Left lobe of liver (tissue), 2 donors: ENCODE results near the gene KCNT1. TPM values are rescaled to one million over a fixed set of nuclear protein-coding genes. Genes with fewer than 3 reads are reported as not detected.
"Not testable (repeated sequence)": the region's sequence is repeated elsewhere in the genome, so short reads cannot be mapped to it uniquely, and the experiment has no call there.

Source experiments
- ATAC-seq: fragments of 200-7000 bp; cut with Tn5 transposase; one replicate; pipeline ENCODE4 v1.9.1; 2020; ENCODE audit warnings: mild to moderate bottlenecking, moderate library complexity
- DNase-seq: peaks from one replicate; pipeline ENCODE4 v3.0.0-alpha.2; 2020; ENCODE audit warnings: low spot score
- total RNA-seq: library from RNA; stranded (reverse); gene quantifications from one replicate; pipeline ENCODE4 v1.2.1, GENCODE V29; 2021
- donor health status: DM: no; HTN: no; CAD: no; lungs with moderate emphysema.
- donor health status: DM: no; HTN: yes; CAD: no.

The KCNT1 gene
- not detected for total RNA-seq

GRCh38 chr9:135701959-135702721 lies at the start of gene KCNT1:
TSS of gene KCNT1 (plus strand) at chr9:135702185. CDS start at chr9:135702259, 74 bp downstream.
- no peak for DNase-seq
- peak; percentile 78 for ATAC-seq

DNA sequence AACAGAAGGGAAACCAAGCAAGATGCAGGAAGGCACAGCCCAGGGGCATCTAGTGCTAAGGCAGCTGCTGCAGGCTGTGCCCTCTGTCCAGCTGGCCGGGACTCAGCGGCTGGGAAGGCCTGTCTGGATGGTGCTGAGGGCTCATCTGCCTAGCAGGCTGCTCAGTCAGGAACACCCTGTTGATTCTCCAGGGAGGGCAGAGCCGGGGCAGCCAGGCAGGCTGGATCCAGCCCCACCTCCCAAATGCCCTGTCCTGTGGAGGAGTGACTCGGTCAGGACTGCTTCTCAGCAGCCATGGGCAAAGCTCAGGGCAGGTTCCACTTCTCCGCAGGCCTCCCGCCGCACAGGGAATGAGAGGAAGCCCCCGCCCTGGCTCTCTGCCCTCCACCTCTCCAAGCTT lies 46.7 kb upstream of the KCNT1 start:
- no peak for ATAC-seq
- no peak for DNase-seq

GRCh38 chr9:135657416-135657815 lies 44.6 kb upstream of the KCNT1 start:
- DNase-seq: no peak
- ATAC-seq: no peak

GRCh38 chr9:135659252-135659651 lies 42.7 kb upstream of the KCNT1 start:
- ATAC-seq: no peak
- DNase-seq: no peak

DNA sequence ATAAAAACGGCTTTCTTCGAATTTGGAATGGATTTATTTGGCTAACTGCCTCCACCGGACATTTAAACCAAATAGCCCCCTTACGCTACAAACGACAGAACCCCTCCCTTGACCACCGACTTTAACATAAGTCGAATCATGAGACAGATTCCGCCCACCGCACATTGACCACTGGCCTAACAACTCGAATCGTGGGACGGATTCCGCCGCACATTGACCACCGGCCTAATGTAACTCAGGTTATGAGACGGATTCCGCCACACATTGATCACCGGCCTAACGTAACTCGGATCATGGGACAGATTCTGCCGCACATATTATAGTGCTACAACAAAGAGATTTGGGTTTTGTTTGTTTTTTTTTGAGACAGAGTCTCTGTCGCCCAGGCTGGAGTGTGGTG lies 41.6 kb upstream of the KCNT1 start:
- DNase-seq (no peak), ATAC-seq (no peak)

DNA sequence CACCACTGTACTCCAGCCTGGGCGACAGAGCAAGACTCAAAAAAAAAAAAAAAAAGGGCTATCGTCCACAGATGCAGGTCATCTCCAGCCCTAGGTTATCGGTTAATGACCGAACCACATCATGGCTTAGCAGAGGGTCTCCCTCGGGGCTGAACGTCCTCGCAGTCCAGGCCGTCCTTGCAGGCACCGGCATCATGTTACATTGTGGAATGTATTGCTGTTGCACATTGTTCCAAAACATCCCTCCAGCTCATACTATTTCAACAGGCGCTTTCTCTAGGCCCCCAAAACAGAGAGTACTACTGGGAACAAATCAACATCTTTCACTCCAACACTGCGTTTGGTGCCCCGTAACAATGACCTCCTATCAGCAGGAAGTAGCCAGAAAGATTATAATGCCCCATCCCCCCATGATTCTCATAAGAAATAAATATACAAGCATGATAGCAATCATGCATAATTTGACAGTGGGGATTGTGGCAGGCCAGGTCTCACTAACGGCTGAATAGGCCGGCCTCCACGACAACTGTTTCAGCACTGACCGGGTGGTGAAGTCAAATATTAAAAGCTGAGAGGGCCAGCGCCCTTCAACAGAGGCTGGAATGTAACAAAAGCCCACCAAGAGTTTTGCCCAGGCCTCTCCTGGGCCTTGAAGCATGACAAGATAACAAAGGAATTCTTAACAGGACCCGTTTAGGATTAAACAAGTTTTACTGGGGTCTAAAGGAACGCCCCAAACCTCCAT lies 40.0 kb upstream of the KCNT1 start:
- DNase-seq (no peak), ATAC-seq (no peak)

- DNase-seq (no peak), ATAC-seq (no peak)
Measured at GRCh38 chr9:135662758-135663450, 39.1 kb upstream of the KCNT1 start, which contains the start of gene LCN9. TSS of gene LCN9 (plus strand) at chr9:135663309. CDS start at chr9:135663322, 13 bp downstream.

DNA sequence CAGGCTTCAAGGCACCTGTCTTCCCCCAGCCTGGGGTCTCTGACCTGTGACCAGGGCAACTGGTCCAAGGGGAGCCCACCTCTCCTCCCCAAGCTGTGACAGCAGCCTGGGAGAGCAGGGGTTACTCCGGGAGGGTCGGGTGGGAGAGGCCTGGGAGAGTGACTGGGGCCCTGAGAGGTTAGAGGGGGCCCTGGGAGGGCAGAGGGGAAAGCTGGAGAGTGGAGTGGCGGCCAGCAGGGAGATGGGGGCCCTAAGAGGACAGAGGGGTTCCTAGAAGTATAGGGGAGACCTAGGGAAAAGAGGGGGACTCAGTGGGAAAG lies 38.6 kb upstream of the KCNT1 start:
- no peak for ATAC-seq
- DNase-seq: no peak

GRCh38 chr9:135663857-135664256 lies 38.1 kb upstream of the KCNT1 start:
- no peak for DNase-seq
- no peak for ATAC-seq

DNA sequence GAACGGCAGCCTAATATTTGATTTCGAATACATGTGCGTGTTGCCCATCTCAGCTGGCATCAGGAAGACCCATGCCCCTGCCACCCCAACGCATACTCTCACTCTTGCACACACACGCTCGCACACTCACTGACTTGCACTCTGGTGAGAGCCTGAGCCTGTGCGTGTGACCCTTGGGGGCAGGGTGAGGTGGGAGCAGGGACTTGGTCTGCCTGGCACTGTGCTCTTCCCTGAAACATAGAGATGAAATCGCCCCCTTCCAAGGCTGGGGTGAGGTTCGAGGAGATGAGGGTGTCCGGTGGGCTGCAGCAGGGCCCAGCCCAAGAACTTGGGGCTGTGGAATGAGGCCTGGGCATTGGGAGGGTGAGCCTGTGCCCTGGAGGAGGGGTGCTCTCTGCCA lies 37.7 kb upstream of the KCNT1 start:
- ATAC-seq: no peak

DNA sequence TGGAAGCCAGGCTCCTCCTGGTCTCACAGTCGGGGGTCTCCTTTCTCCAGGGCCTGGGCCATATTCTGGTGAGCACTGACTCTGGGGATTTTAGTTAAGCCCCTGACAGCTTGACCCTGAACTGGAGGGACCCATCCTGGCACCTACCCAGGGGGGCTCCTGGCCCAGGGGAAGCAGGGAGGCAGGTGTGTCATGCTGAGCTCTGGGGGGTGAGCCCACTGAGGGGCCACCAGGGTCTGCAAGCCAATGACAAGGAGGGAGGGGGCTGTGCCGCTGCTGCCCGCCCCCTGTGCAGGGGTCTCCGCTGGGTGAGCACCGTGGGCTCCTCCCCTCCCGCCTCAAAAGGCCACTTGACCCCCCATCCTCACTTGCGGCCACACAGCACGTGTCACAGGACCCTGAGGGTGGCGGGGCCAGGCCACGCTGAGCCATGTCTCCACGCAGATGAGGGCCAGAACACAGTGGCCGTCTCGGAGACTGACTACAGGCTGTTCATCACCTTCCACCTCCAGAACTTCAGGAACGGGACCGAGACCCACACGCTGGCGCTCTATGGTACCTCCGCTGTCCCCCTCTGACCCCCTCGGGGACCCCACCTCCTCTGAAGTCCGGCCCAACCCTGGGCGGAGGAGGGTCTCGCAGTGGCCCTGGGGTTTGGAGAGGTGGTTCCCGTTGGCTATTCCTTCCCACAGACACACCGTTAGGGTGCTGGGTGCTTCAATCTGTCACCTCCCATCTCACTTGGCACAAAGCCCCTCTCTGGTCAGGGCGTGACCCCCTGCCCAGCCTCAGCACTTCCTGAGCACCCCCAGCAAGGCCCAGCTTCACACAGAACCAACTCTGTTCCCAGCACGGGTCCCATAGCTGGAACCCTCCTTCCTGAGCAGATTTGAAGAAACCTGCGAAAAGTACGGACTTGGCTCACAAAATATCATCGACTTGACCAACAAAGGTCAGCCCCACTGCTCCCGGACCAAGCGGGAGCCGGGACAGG lies 36.9 kb upstream of the KCNT1 start:
- DNase-seq (no peak), ATAC-seq (no peak)

More for the DNA sequence above, 37.7 kb upstream of the KCNT1 start:
- no peak for DNase-seq

DNA sequence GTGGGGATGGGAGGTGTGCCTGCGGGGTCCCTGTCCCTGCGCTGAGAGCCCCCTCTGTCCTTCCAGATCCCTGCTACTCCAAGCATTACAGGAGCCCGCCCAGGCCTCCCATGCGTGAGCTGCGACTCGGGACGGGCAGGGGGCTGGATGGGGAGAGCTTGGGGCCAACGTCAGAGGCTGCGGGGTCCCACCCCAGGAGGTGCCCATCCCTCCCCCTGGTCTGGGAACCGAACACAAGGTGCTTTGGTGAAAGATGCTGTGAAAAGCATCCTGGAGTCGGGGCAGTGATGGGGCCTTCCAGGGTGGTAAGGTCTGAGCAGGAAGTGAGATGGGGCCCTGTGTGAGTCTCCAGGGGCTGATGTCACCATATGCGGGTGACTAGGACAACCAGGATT lies 36.2 kb upstream of the KCNT1 start:
- DNase-seq: no peak
- ATAC-seq: no peak

DNA sequence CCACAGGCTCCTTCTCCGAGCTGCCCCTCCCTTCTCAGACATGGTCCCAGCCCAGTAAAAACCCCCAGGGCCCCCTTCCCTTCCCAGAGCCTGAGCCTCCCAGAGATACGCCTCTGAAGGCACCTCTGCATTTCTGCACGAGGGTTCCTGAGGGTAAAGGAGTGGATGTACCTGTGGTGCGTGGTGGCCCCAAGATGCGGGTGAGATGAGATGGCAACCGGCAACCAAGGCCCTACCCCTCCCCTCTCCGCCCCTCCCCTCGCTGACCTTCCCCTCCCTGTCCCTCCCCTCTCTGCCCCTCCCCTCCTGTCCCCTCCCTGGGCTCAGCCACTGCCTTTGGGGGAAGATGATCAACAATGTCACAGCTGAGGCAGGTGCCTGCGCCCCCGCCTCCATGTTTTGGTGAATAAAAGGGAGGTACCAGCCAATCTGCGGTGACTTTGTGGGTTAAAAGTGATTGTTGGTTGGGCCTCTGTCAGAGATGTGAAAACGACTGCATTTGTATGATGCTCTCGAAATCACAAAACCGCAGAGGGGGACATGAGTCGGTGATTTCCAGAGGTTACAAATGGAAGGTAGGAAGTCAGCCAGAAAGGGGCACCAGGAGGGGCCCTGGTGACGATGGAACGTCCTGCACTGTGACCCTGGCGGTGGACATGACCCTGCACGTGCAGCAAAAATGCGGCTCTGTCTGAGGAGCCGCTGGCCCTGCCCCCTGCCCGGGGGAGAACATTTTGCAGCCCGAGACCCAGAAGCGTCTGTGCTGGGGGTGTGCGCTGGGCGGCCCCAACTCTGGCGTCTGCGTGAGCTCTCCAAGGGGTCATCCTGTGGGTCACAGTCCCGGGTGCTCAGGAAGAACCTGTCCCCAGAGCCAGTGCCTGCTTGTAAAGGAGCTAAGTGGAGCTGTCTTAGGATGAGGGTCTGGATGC lies 35.2 kb upstream of the KCNT1 start:
- ATAC-seq: no peak
- no peak for DNase-seq

DNA sequence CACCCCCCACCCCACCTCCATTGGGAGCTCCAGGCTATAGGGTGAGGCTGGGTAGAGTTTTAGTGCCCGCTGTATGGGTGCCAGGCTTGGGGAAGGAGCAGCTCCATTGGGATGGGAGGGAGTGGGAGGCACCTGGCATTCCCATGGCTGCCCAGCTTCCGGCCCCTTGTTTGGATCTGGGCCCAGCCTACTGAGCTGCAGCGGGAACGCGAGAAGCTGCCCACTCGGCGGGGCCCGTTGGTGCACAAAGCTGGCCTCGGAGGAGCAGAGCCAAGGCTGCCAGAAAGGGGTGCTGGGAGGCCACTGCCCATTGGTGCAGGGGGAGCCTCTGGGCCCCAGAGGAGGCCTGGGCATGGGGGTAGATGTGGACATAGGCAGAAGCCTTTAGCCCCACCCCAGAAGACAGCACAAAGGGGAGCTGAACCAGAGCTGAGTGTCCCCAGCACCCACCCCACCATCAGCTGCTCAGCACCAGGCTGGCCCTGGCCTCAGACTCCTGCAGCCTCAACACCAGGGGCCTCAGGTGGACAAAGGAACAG lies 34.5 kb upstream of the KCNT1 start:
- DNase-seq (no peak), ATAC-seq (no peak)

DNA sequence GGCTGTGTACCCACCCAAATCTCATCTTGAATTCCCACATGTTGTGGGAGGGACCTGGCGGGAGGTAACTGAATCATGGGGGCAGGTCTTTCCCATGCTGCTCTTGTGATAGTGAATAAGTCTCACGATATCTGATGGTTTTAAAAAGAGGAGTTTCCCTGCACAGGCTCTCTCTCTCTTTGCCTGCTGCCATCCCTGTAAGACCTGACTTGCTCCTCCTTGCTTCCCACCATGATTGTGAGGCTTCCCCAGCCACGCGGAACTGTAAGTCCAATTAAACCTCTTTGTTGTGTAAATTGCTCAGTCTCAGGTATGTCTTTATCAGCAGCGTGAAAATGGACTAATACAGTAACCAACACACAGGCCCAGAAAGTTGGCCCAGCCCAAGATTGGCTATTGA lies 33.0 kb upstream of the KCNT1 start:
- not testable (repeated sequence) for ATAC-seq

GRCh38 chr9:135669616-135670285 lies 32.2 kb upstream of the KCNT1 start:
- ATAC-seq: no peak
- no peak for DNase-seq

More for the DNA sequence above, 33.0 kb upstream of the KCNT1 start:
- not testable (repeated sequence) for DNase-seq

DNA sequence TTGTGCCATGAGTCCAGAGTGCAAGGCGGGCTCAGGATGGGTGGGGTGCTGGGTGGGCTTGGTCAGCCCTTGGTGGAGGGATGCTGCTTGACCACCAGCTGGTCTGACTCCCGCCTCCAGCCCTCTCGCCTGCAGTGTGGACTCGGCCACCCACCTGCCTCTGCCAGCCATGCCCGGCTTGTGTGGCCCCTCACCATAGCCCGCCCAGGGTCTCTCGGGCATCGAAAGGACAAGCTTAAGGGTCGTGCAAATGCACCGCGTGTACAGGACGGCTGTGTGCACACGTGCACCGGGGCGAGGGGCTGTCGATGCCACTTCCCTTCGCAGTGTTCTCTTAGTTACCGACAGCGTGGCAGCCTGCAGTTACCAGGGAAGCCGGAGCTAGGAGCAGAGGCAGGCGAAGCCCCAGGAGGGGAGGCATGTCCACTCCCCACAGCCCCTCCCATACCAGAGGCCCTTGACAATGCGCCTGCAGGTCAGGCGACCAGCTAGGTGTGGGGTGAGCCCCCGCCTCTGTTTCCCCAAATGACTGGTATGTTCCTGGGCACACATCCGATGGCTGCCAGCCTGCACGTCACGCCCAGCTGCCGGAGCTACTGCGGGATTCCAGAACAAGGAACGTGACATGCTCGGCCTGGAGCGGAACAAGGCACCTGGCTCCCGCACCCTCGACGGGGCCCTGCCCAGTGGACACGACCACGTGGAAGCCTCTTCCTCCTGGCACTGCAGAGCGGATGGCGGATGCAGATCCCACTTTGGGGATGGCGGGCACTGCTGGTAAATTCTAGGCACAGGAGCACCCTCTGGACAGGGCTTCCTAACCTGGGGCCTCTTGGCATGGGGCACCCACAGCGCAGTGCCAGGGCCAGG lies 31.0 kb upstream of the KCNT1 start:
- DNase-seq: no peak

GRCh38 chr9:135671591-135672041 lies 30.4 kb upstream of the KCNT1 start:
- no peak for ATAC-seq

More for the DNA sequence above, 31.0 kb upstream of the KCNT1 start:
- no peak for ATAC-seq

More at GRCh38 chr9:135671591-135672041, 30.4 kb upstream of the KCNT1 start:
- no peak for DNase-seq
